Bronchial smooth muscle cell (primary cell): ENCODE data around the gene CYB561. TPM values are rescaled to one million over a fixed set of nuclear protein-coding genes. Genes with fewer than 3 reads are reported as not detected.

ENCODE experiments used
- total RNA-seq: library from RNA; depleted of rRNA; stranded (reverse); fragments of >200 nt; gene quantifications from 2 replicates; pipeline ENCODE4 v1.2.1, GENCODE V29; 2014

Gene CYB561, protein sequence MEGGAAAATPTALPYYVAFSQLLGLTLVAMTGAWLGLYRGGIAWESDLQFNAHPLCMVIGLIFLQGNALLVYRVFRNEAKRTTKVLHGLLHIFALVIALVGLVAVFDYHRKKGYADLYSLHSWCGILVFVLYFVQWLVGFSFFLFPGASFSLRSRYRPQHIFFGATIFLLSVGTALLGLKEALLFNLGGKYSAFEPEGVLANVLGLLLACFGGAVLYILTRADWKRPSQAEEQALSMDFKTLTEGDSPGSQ
- total RNA-seq, result 14.3 and 24.1 TPM in 2 replicates

DNA sequence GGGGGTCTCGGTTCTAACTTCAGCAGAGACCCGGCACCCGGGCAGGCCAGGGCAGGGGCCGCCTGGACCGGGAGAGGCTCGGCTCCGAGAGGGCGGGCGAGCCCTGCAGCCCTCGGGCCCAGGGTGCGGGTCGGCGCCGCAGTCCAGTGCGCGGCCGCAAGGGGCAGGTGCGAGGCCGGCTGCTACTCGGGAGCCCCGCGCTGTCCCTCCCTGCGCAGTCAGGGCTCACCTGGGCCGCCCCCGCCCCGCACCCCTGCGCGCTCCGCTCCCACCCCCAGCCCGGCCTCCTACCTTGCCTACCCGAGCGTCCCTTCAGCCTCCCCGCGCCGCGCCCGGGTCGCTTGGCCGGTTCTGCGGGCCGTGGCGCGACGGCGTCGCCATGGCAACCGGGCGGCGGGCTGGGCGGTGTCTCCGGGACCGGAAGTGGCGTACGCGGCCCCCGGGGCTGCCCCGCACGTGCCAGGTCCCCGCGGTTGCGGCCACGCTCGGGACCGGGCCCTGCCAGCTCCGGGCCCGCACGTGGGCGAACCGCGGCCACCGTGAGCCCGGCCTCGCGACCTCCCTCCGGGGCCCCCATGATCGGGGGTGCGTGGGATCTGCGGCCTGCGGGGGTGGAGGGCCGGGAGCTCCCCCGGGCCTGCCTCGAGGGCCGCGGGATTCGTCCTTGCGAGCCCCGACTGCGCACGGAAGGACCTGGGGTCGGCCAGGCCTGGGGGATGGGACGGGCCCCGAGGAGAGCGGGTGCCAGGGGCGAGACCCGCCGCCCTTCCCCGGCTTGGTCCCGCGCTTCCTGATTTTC, at the start of gene CYB561:
TSS of gene CYB561 (minus strand) at position 353 of the 799 bp plus-strand sequence. CDS start 8,759 bp downstream, outside the sequence.

GRCh38 chr17:63476854-63477479, 30.9 kb upstream of the CYB561 start, which contains the start of gene ACE:
Gene ACE (plus strand): TSS chr17:63477061. CDS start chr17:63477095, 34 bp downstream.

Other genes with a start within 250 kb of the CYB561 start
- 12.6 and 18.0 TPM in 2 replicates for gene ACE, start 30.8 kb upstream of the CYB561 start, total RNA-seq
- not detected in 2 replicates for gene KCNH6, start 77.1 kb upstream of the CYB561 start, total RNA-seq
- gene DCAF7, start 104.2 kb upstream of the CYB561 start, total RNA-seq, result 8.2 and 8.8 TPM in 2 replicates
- gene TACO1, start 154.6 kb upstream of the CYB561 start, total RNA-seq, result 12.6 and 14.1 TPM in 2 replicates
- 18.3 and 38.5 TPM in 2 replicates for gene MAP3K3, start 176.1 kb upstream of the CYB561 start, total RNA-seq